ENCODE results near the gene PDIA6. TPM values are rescaled to one million over a fixed set of nuclear protein-coding genes. Genes with fewer than 3 reads are reported as not detected.

The PDIA6 gene
- total and polyA plus RNA-seq, 2 donors (not counting 1 experiment from before 2014, with no cell fraction given): 23.8 to 53.8 TPM

GRCh38 chr2:10860081-10860813 is 47.7 kb upstream of the PDIA6 start:
- Mint-ChIP-seq H3K27ac (no peak overlapping the region), H3K9me3 (ENCODE audit: insufficient read depth) (no peaks in the 10 kb centered on the region), H3K4me3 (no peak overlapping the region), H3K27me3 (peaks cover 39% of the 10 kb centered on the region), H3K4me1 (peaks cover 22% of the 10 kb centered on the region)
- no peak overlapping the region for H3K27ac ChIP-seq (ENCODE audit: low read length in 2 of 2)
- H3K9me3 ChIP-seq (ENCODE audit: control extremely low read depth in 1 of 3, control insufficient read depth in 2 of 3, insufficient read depth in 1 of 3, low read length in 2 of 3): no peaks in the 10 kb centered on the region
- H3K27me3 ChIP-seq (replicated peaks in 1 of 4; ENCODE audit: control extremely low read depth in 1 of 4, control insufficient read depth in 3 of 4, insufficient read depth in 4 of 4, low read length in 3 of 4): peaks cover 0 to 15% (median 6%) of the 10 kb centered on the region in 4 experiments
- no peak for ATAC-seq (ENCODE audit: low read depth)
- H3K9ac ChIP-seq (ENCODE audit: low read length): no peak overlapping the region
- 90% methylated on average over 11 of the region's 13 CpGs for WGBS (ENCODE audit: insufficient coverage)
- H3K36me3 ChIP-seq (replicated peaks in 1 of 2; ENCODE audit: control extremely low read depth in 1 of 2, control insufficient read depth in 1 of 2, extremely low read depth in 1 of 2, insufficient read depth in 2 of 2, low read length in 1 of 2): no peaks in the 10 kb centered on the region
- H4K20me1 ChIP-seq (ENCODE audit: control insufficient read depth, insufficient read depth, low read length, poor library complexity, severe bottlenecking): no peaks in the 10 kb centered on the region
- DNase-seq: no peak
- H3K4me2 ChIP-seq (replicated peaks; ENCODE audit: low read depth, low read length, poor library complexity, severe bottlenecking): no peak overlapping the region
- H3K4me1 ChIP-seq (ENCODE audit: control insufficient read depth in 2 of 2, insufficient read depth in 2 of 2, low read length in 2 of 2): peaks cover 11 to 15% of the 10 kb centered on the region in 2 donors
- POLR2A ChIA-PET: no interaction called here
- intact Hi-C loops (cut with micrococcal nuclease): no loop called here
- H3K4me3 ChIP-seq (ENCODE audit: control extremely low read depth in 1 of 5, extremely low read depth in 1 of 5, insufficient read depth in 1 of 5, low read depth in 2 of 5, low read length in 4 of 5): no peak overlapping the region
- H2AFZ ChIP-seq (ENCODE audit: insufficient read depth, low read depth, low read length, poor library complexity, severe bottlenecking): no peak overlapping the region
- CTCF ChIA-PET: no interaction called here
- TF ChIP-seq CTCF (IDR thresholded peaks at IDR 0.05) (no peak), EZH2 (IDR thresholded peaks at IDR 0.05; ENCODE audit: borderline replicate concordance, insufficient read depth, low read depth, low read length, poor library complexity, severe bottlenecking) (no peak)
- no peaks in the 10 kb centered on the region for H3K79me2 ChIP-seq (ENCODE audit: control insufficient read depth, insufficient read depth, low read length)

- no peaks in the 10 kb centered on the region for H3K36me3 ChIP-seq (replicated peaks in 1 of 2; ENCODE audit: control extremely low read depth in 1 of 2, control insufficient read depth in 1 of 2, extremely low read depth in 1 of 2, insufficient read depth in 2 of 2, low read length in 1 of 2)
- WGBS (ENCODE audit: insufficient coverage): 93% methylated on average over 3 of the region's 6 CpGs
- H3K4me2 ChIP-seq (replicated peaks; ENCODE audit: low read depth, low read length, poor library complexity, severe bottlenecking): no peak overlapping the region
- ChIA-PET CTCF (no interaction called here), POLR2A (no interaction called here)
- no peaks in the 10 kb centered on the region for H4K20me1 ChIP-seq (ENCODE audit: control insufficient read depth, insufficient read depth, low read length, poor library complexity, severe bottlenecking)
- H3K4me1 ChIP-seq (ENCODE audit: control insufficient read depth in 2 of 2, insufficient read depth in 2 of 2, low read length in 2 of 2): peaks cover 5 to 6% of the 10 kb centered on the region in 2 donors
- intact Hi-C loops (cut with micrococcal nuclease): no loop called here
- no peak overlapping the region for H3K9ac ChIP-seq (ENCODE audit: low read length)
- H3K4me3 Mint-ChIP-seq: no peak overlapping the region
- no peaks in the 10 kb centered on the region for H3K9me3 Mint-ChIP-seq (ENCODE audit: insufficient read depth)
- peaks cover 0 to 21% (median 6%) of the 10 kb centered on the region in 4 experiments for H3K27me3 ChIP-seq (replicated peaks in 1 of 4; ENCODE audit: control extremely low read depth in 1 of 4, control insufficient read depth in 3 of 4, insufficient read depth in 4 of 4, low read length in 3 of 4)
- no peak for ATAC-seq (ENCODE audit: low read depth)
- no peak overlapping the region for H2AFZ ChIP-seq (ENCODE audit: insufficient read depth, low read depth, low read length, poor library complexity, severe bottlenecking)
- H3K27ac Mint-ChIP-seq: no peak overlapping the region
- H3K27me3 Mint-ChIP-seq: peaks cover 45% of the 10 kb centered on the region
- TF ChIP-seq CTCF (IDR thresholded peaks at IDR 0.05): no peak
- no peak for DNase-seq
- H3K9me3 ChIP-seq (ENCODE audit: control extremely low read depth in 1 of 3, control insufficient read depth in 2 of 3, insufficient read depth in 1 of 3, low read length in 2 of 3): no peaks in the 10 kb centered on the region
- no peak overlapping the region for H3K4me3 ChIP-seq (ENCODE audit: control extremely low read depth in 1 of 5, extremely low read depth in 1 of 5, insufficient read depth in 1 of 5, low read depth in 2 of 5, low read length in 4 of 5)
- H3K79me2 ChIP-seq (ENCODE audit: control insufficient read depth, insufficient read depth, low read length): no peaks in the 10 kb centered on the region
- H3K4me1 Mint-ChIP-seq: peaks cover 12% of the 10 kb centered on the region
- H3K27ac ChIP-seq (ENCODE audit: low read length in 2 of 2): no peak overlapping the region
These were observed 46.7 kb upstream of the PDIA6 start for GRCh38 chr2:10859278-10859677.

Measured in B cell (primary cell).